ENCODE data around the gene AIFM1.

The AIFM1 gene

GRCh38 chrX:130095249-130096030, 70.2 kb downstream of the AIFM1 start:
- no peak for DNase-seq (ENCODE audit: low read depth)
- H3K4me3 ChIP-seq (ENCODE audit: low read depth, low read length): no peak overlapping the region
- no peak for TF ChIP-seq CTCF (IDR thresholded peaks at IDR 0.05; ENCODE audit: insufficient read depth, low read depth, low read length, missing control alignments)

- TF ChIP-seq CTCF (IDR thresholded peaks at IDR 0.05; ENCODE audit: insufficient read depth, low read depth, low read length, missing control alignments): no peak
- no peak overlapping the region for H3K4me3 ChIP-seq (ENCODE audit: low read depth, low read length)
- no peak for DNase-seq (ENCODE audit: low read depth)
Observed at GRCh38 chrX:130094696-130095095, 70.9 kb downstream of the AIFM1 start.

GRCh38 chrX:130093271-130093670, 72.4 kb downstream of the AIFM1 start:
- no peak for TF ChIP-seq CTCF (IDR thresholded peaks at IDR 0.05; ENCODE audit: insufficient read depth, low read depth, low read length, missing control alignments)
- no peak overlapping the region for H3K4me3 ChIP-seq (ENCODE audit: low read depth, low read length)
- DNase-seq (ENCODE audit: low read depth): no peak

- DNase-seq (ENCODE audit: low read depth): peak; percentile 94
- peak overlapping the region; percentile 58 for H3K4me3 ChIP-seq (ENCODE audit: low read depth, low read length)
- no peak for TF ChIP-seq CTCF (IDR thresholded peaks at IDR 0.05; ENCODE audit: insufficient read depth, low read depth, low read length, missing control alignments)
Observed at GRCh38 chrX:130091980-130092522, 73.6 kb downstream of the AIFM1 start.

- no peak for TF ChIP-seq CTCF (IDR thresholded peaks at IDR 0.05; ENCODE audit: insufficient read depth, low read depth, low read length, missing control alignments)
- no peak for DNase-seq (ENCODE audit: low read depth)
- H3K4me3 ChIP-seq (ENCODE audit: low read depth, low read length): no peak overlapping the region
Observed at GRCh38 chrX:130090364-130090763, 75.3 kb downstream of the AIFM1 start.

- DNase-seq (ENCODE audit: low read depth): peak; percentile 90
- peak overlapping the region; percentile 64 for H3K4me3 ChIP-seq (ENCODE audit: low read depth, low read length)
- no peak for TF ChIP-seq CTCF (IDR thresholded peaks at IDR 0.05; ENCODE audit: insufficient read depth, low read depth, low read length, missing control alignments)
Observed at GRCh38 chrX:130086447-130087206, 79.0 kb downstream of the AIFM1 start.
